Gastroesophageal sphincter (tissue), 3 donors: ENCODE measurements around the gene RALGPS1.

Experiments used
- CTCF ChIP-seq, 4 experiments: fragments of 200-600 bp in 2 of 4; fragments of 450-650 bp in 2 of 4; sonication (generic) in 1 of 4; IDR thresholded peaks; one replicate each; pipeline ENCODE4 v1.5.1; 2017 to 2019; ENCODE audit warnings: antibody characterized with exemption in 4 of 4, mild to moderate bottlenecking in 2 of 4, moderate library complexity in 2 of 4
- EP300 ChIP-seq: sonication (generic); formaldehyde crosslinking; IDR thresholded peaks from one replicate; pipeline ENCODE4 v1.6.1; 2017; ENCODE audit warnings: antibody characterized with exemption, mild to moderate bottlenecking
- POLR2A ChIP-seq, 2 donors: fragments of 450-650 bp; IDR thresholded peaks; one replicate each; pipeline ENCODE4 v1.6.1; 2017; ENCODE audit warnings: antibody characterized with exemption in 2 of 2, mild to moderate bottlenecking in 2 of 2, moderate library complexity in 1 of 2
- POLR2AphosphoS5 ChIP-seq: sonication (generic); formaldehyde crosslinking; IDR thresholded peaks from one replicate; pipeline ENCODE4 v1.6.1; 2017; ENCODE audit warnings: antibody characterized with exemption

- TF ChIP-seq CTCF (IDR thresholded peaks at IDR 0.05) = no peak
- no peak for TF ChIP-seq EP300
- TF ChIP-seq POLR2A (IDR thresholded peaks at IDR 0.05) = no peak
- no peak for TF ChIP-seq POLR2AphosphoS5
Measured at GRCh38 chr9:126904586-126904985, 10.0 kb upstream of the RALGPS1 start.
